ENCODE measurements around the gene WSCD2. TPM values are rescaled to one million over a fixed set of nuclear protein-coding genes. Genes with fewer than 3 reads are reported as not detected.

Gene WSCD2
- total RNA-seq, 1 experiment from 2014 or later: 3.2 TPM

Other genes starting within 250 kb of the WSCD2 start
- 1.5 and 1.6 TPM in 2 replicates for gene CMKLR1, start 210.0 kb downstream of the WSCD2 start, total RNA-seq (2014; rRNA removed; shearing (Covaris generic))

All from H4 (cell line).